KBM-7 (cell line): Measurements from ENCODE around the gene BANP.
"Not testable (repeated sequence)": the region's sequence is repeated elsewhere in the genome, so short reads cannot be mapped to it uniquely, and the experiment has no call there.

Experiments used
- DNase-seq: peaks from one replicate; pipeline ENCODE4 v3.0.0-alpha.2; 2015
- in situ Hi-C: fragments of 300-500 bp; cut with MboI; formaldehyde crosslinking; loops from 2 replicates; pipeline ENCODE4 v1.14.3; 2020; ENCODE audit warnings: low sequenced_read_pairs, low pct_unique_long_range_greater_than_20kb, mixed read lengths

BANP gene

GRCh38 chr16:87924811-87925670 is 26.2 kb upstream of the BANP start:
- no peak for DNase-seq
- in situ Hi-C loops: no loop called here

GRCh38 chr16:87926246-87927194 is 24.7 kb upstream of the BANP start:
- DNase-seq: peak; percentile 46
- in situ Hi-C loops: no loop called here

GRCh38 chr16:87927195-87927562 is 24.1 kb upstream of the BANP start:
- in situ Hi-C loops: no loop called here

GRCh38 chr16:87929986-87930385 is 21.2 kb upstream of the BANP start:
- DNase-seq: no peak
- in situ Hi-C loops: no loop called here

More at GRCh38 chr16:87927195-87927562, 24.1 kb upstream of the BANP start:
- DNase-seq: no peak

GRCh38 chr16:87930456-87930855 is 20.8 kb upstream of the BANP start:
- in situ Hi-C loops: no loop called here
- DNase-seq: peak; percentile 64

GRCh38 chr16:87931504-87931903 is 19.7 kb upstream of the BANP start:
- in situ Hi-C loops: no loop called here
- DNase-seq: peak; percentile 94

- in situ Hi-C loops, DNase-seq: not testable (repeated sequence)
Observed at GRCh38 chr16:87932475-87933139, 18.6 kb upstream of the BANP start.

GRCh38 chr16:87933140-87933495 is 18.1 kb upstream of the BANP start:
- in situ Hi-C loops: no loop called here
- no peak for DNase-seq

GRCh38 chr16:87934752-87935425 is 16.3 kb upstream of the BANP start:
- in situ Hi-C loops, DNase-seq: not testable (repeated sequence)

- DNase-seq, in situ Hi-C loops: not testable (repeated sequence)
Observed at GRCh38 chr16:87936016-87936374, 15.2 kb upstream of the BANP start.

GRCh38 chr16:87936375-87937230 is 14.6 kb upstream of the BANP start, which contains the start of gene CA5A:
TSS of gene CA5A (minus strand) at chr16:87936529. CDS start at chr16:87936450, 79 bp downstream.
- in situ Hi-C loops: no loop called here

GRCh38 chr16:87937231-87937542 is 14.0 kb upstream of the BANP start:
- in situ Hi-C loops, DNase-seq: not testable (repeated sequence)

More at GRCh38 chr16:87936375-87937230, 14.6 kb upstream of the BANP start, which contains the start of gene CA5A:
- DNase-seq: no peak

GRCh38 chr16:87938412-87938949 is 12.8 kb upstream of the BANP start:
- in situ Hi-C loops: no loop called here
- no peak for DNase-seq

GRCh38 chr16:87939562-87940423 is 11.4 kb upstream of the BANP start:
- DNase-seq: no peak
- in situ Hi-C loops: no loop called here

- in situ Hi-C loops: no loop called here
Observed at GRCh38 chr16:87942680-87943079, 8.6 kb upstream of the BANP start.

GRCh38 chr16:87945351-87946042 is 5.7 kb upstream of the BANP start:
- no peak for DNase-seq
- in situ Hi-C loops: no loop called here

More at GRCh38 chr16:87942680-87943079, 8.6 kb upstream of the BANP start:
- no peak for DNase-seq
